GM21619 (cell line): Measurements from ENCODE around the gene CLASP2.

ENCODE experiments used
- ATAC-seq: cut with Tn5 transposase; IDR thresholded peaks from one replicate; pipeline ENCODE4 v1.9.1; 2021; ENCODE audit not compliant: unreplicated experiment

The CLASP2 gene

DNA sequence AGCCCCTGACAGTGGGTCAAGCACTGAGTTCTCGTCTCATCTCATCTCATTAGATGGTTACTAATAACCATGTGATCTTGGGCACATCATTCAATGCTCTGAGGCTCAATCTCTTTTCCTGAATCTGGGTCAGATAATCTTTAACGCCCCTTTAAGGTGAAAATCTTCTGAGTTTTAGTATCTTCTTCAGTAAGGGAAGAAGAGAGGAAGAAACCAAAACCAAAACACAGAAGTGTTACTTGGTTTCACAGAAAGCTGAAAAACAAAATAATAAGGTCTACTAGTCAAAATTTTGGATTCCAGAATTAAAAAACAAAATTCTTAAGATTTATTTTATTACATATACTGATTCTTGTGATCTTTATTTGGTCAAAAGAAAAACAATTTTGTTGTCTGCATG is 78.2 kb downstream of the CLASP2 start:
- no peak for ATAC-seq

DNA sequence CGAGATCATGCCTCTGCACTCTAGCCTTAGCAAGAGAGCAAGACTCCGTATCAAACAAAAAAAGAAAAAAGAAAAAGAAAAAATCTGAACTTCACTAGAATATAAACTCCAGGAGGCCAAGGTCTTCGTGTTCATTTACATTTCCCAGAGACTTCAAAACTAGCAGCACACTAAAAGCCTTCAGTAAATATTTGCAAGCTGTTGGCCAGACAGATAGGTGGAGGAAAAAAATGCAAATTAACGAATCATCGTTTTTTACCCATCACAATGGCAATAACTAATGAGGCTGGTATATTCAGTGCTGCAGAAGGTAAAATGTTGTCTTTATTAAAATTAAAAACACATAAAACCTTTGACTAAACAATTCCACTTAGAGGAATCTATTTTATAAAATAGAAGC is 80.6 kb downstream of the CLASP2 start:
- no peak for ATAC-seq

DNA sequence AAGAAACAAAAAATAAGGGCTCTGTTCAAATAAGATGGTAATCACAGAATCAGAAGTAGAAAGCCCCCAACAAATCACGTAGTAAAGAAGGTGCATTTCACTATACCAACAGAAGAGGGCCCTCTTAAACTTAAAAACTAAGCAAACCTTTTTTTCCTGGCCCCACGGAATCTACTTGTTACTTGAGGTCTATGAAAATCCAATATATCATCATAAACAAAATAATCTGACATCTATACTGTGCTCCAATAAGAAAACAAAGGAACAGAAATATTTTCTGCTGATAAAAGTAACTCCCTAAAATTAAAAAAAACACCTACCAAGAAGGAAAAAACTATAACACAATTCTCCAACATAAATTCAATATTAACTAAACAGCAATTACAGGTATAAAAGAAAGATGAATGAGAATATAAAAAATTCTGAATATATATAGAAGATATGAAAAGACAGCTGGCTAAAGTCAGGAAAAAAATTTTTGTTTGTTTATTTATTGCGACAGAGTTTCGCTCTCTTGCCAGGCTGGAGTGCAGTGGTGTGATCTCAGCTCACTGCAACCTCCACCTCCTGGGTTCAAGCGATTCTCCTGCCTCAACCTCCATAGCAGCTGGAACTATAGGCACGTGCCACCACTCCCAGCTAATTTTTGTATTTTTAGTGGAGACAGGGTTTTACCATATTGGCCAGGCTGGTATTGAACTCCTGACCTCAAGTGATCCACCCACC is 81.8 kb downstream of the CLASP2 start:
- ATAC-seq = peak; percentile 57

DNA sequence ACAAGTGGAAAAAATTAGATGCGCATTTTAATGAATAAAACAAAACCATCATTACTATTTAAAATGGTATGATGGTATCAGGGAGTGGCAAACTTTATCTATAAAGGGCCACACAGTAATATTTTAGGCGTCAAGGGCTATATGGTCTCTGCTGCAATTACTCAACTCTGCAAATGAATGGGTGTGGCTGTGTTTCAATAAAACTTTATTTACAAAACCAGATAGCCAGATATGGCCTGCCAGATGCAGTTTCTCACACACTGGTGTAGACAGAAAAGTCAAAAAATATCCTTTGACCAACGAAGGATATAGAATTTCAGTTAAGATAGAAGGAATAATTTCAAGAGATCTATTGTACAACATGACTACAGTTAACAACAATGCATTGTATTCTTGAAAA is 83.8 kb downstream of the CLASP2 start:
- ATAC-seq = no peak

- no peak for ATAC-seq
These were observed 88.8 kb downstream of the CLASP2 start for GRCh38 chr3:33629219-33629618.

DNA sequence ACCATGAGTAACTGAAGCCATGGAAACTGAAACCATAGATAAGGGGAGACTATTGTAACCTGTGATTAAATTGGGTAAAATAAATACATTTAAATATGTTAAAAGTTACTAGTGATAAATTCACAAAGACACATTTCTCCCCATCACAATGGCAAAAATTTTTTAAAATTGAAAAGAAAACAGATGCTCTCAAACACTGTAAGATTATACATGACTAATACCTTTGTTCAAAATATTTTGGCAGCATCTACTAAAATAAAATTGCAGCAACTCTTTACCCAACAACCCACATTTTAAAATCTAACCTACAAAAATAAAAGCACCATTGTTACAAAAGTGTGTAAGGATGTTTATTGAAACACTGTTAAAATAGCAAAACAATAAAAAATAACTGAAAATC is 93.3 kb downstream of the CLASP2 start:
- no peak for ATAC-seq

DNA sequence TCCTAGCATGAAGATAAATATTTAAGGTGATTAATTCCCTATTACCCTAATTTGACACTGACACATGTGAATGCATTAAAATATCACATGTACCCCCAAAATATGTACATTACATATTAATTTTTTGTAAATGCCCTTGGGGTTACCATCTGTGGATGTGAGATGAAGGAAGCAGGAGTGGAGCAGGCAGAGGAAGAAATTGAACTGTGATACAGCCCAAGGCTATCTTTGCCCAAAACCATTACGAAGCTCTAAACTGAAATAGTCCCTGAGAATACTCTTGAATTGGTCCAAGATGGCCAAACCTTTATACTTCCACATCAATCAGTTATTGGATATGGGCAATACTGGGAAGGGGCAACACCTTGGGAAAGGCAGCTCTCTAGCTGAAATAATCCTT is 105.0 kb downstream of the CLASP2 start:
- no peak for ATAC-seq

- no peak for ATAC-seq
These were observed 105.4 kb downstream of the CLASP2 start for GRCh38 chr3:33612607-33613006.

DNA sequence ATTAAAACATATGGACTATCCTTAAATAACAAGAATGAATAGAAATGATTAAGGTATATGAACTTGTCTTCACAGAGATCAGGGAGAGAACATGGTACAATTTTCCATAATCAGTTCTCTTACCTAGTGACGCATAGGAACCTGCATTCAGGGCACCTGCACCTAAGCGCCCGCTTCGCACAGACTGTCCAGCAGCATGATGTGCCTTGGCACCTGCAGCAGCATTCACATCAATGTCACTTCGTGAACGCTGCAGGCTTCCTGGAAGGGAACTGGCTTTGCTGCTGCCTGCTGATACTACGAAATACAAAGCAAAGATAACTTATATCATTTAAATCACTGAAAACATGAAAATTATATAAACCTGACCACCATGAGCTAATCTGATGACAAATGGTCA is 115.2 kb downstream of the CLASP2 start:
- no peak for ATAC-seq

GRCh38 chr3:33597257-33597689 is 120.8 kb downstream of the CLASP2 start:
- no peak for ATAC-seq

- ATAC-seq = no peak
These were observed 125.1 kb downstream of the CLASP2 start for GRCh38 chr3:33592999-33593398.

DNA sequence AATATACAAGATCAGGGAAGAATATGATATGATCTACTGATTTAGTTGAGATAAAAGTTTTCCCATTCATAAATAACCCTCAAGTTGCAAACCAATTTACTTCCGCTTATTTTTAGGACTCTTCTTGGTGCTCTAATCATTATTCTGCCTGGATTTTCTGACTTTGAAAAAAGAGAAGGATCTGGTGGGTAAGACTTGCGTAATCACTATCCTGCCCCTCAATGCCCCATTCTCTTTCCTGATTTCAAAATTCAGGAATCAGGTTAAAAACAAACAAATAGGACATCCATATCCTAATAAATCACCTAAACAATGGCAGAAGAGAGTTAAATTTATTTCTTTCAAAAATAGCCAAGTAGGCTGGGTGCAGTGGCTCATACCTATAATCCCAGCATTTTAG is 127.5 kb downstream of the CLASP2 start:
- no peak for ATAC-seq

- ATAC-seq = no peak
These were observed 131.7 kb downstream of the CLASP2 start for GRCh38 chr3:33586402-33586801.

- no peak for ATAC-seq
These were observed 135.8 kb downstream of the CLASP2 start for GRCh38 chr3:33582234-33582633.

- no peak for ATAC-seq
These were observed 136.4 kb downstream of the CLASP2 start for GRCh38 chr3:33581666-33582065.

- no peak for ATAC-seq
These were observed 138.2 kb downstream of the CLASP2 start for GRCh38 chr3:33579840-33580239.

- ATAC-seq = no peak
These were observed 138.9 kb downstream of the CLASP2 start for GRCh38 chr3:33579178-33579510.

GRCh38 chr3:33578325-33579177 is 139.5 kb downstream of the CLASP2 start:
- ATAC-seq = no peak

- ATAC-seq = no peak
These were observed 140.5 kb downstream of the CLASP2 start for GRCh38 chr3:33577588-33577987.

DNA sequence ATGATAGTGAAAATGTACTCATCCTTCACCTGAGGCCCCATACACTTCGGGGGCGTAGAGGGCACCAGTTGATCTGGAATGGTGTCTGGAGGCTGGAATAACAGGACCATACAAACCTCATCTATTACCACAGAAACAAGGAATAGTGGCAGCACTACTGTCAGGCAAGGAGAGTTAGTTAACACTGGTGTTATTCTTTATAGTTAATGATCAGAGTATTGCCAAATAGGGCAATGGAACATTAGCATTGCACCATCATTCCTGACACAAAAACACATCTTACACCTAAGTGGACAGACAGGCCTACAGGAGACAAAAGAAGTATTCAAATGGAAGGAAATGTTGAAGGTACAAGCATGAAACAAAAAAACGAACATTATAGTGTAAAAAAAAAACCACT is 140.9 kb downstream of the CLASP2 start:
- no peak for ATAC-seq

DNA sequence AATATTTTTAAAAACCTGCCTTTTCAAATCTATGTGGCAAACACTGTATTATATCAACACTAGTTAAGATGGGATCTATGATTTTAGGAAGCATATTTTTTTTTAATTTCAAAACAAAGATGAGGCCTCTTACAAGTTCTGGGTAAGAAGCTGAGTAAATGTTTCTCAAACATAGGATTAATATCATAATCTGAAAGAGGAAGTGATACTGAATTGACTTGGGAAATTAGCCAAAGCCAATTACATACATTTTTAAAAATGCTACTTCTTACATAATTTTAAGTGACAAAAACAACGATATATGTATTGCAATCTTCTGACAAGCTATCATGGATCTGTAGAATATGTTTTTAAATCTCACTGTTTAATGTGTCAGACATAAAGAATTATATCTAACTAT is 142.7 kb downstream of the CLASP2 start:
- ATAC-seq = no peak

GRCh38 chr3:33557829-33558228 is 160.2 kb downstream of the CLASP2 start:
- ATAC-seq = no peak

DNA sequence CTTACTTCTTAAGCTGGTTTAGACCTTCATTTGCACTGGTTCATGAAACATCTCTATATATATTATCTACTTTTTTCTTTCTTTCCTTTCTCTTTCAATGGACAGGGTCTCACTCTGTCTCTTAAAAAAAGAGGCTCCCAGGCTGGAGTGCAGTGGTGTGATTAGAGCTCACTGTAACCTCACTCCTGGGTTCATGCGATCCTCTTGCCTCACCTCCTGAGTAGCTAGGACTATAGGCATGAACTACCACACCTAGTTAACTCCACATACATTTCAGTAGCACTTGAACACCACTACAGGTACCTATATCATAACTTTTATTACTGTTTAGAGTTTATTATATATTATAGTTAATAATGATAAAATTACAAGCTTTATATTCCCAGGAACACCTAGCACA is 160.8 kb downstream of the CLASP2 start:
- no peak for ATAC-seq
